GM12878 (cell line): ENCODE measurements around the gene SP8. TPM values are rescaled to one million over a fixed set of nuclear protein-coding genes. Genes with fewer than 3 reads are reported as not detected.

Source experiments
- ATAC-seq: fragments of 200-7000 bp; cut with Tn5 transposase; 3 replicates; pipeline ENCODE4 v1.9.1; 2020; ENCODE audit warnings: mild to moderate bottlenecking, moderate library complexity
- BruUV-seq: library from RNA; stranded (reverse); fragments of 400-500 nt; replicated peaks from 2 replicates; lab custom pipeline; 2021; lab: Mats Ljungman, UMichigan
- CTCF ChIA-PET: fragments of 300-600 bp; sonication (Branson Sonifier 250); formaldehyde crosslinking; extraction: SDS; loops from one replicate; lab custom pipeline; 2021; ENCODE audit warnings: inconsistent platforms; lab: Yijun Ruan, JAX
- POLR2A ChIA-PET: fragments of 350-600 bp; formaldehyde crosslinking; extraction: SDS; loops from one replicate; lab custom pipeline; 2021; ENCODE audit warnings: inconsistent platforms; lab: Charles Lee
- RAD21 ChIA-PET: fragments of 300-600 bp; sonication (Branson Sonifier 250); formaldehyde crosslinking; loops from one replicate; lab custom pipeline; 2023; ENCODE audit warnings: antibody characterized with exemption; ENCODE audit not compliant: unreplicated experiment; lab: Charles Lee
- SMC1A ChIA-PET: fragments of 300-600 bp; sonication (Branson Sonifier 250); formaldehyde crosslinking; loops from one replicate; lab custom pipeline; 2023; ENCODE audit not compliant: unreplicated experiment, uncharacterized antibody; lab: Charles Lee
- DNase-seq: peaks from one replicate; pipeline ENCODE4 v3.0.0-alpha.2; 2011; ENCODE audit warnings: low read depth, low spot score
- FAIRE-seq: peaks from 3 replicates; lab custom pipeline; 2011; peaks lifted over from hg19 to GRCh38; lab: Jason Lieb, UNC
- H2AFZ ChIP-seq: 2 replicates; pipeline ENCODE4 v1.6.0; 2011; ENCODE audit warnings: low read depth, low read length, control low read depth; ENCODE audit not compliant: control insufficient read depth
- H3K27ac ChIP-seq: 2 replicates; pipeline ENCODE4 v1.5.1; 2011; ENCODE audit warnings: control low read depth; ENCODE audit not compliant: control insufficient read depth, insufficient read depth
- H3K27me3 ChIP-seq, 2 experiments: replicated peaks in 1 of 2; 2 replicates each; pipeline versions ENCODE4 v1.6.0 to v1.6.1; 2011; ENCODE audit warnings: low read length in 1 of 2; ENCODE audit not compliant: control insufficient read depth in 2 of 2, insufficient read depth in 2 of 2
- H3K36me3 ChIP-seq, 2 experiments: 2 replicates each; pipeline ENCODE4 v1.5.1; 2011; ENCODE audit warnings: low read length in 1 of 2; ENCODE audit not compliant: control insufficient read depth in 2 of 2, insufficient read depth in 2 of 2
- H3K4me1 ChIP-seq: 2 replicates; pipeline ENCODE4 v1.6.1; 2011; ENCODE audit warnings: mild to moderate bottlenecking, low read length, moderate library complexity, mixed read lengths; ENCODE audit not compliant: control insufficient read depth, insufficient read depth
- H3K4me2 ChIP-seq: 2 replicates; pipeline ENCODE4 v1.6.0; 2011; ENCODE audit warnings: control low read depth; ENCODE audit not compliant: control insufficient read depth, insufficient read depth
- H3K4me3 ChIP-seq: fragments of 200-600 bp; sonication (generic); 2 replicates; pipeline ENCODE4 v1.5.1; 2016
- H3K79me2 ChIP-seq: 2 replicates; pipeline ENCODE4 v1.6.0; 2011; ENCODE audit warnings: low read length; ENCODE audit not compliant: control insufficient read depth, insufficient read depth
- H3K9ac ChIP-seq: 2 replicates; pipeline ENCODE4 v1.8.0; 2011; ENCODE audit warnings: low read length, control low read depth, mixed read lengths; ENCODE audit not compliant: control insufficient read depth, insufficient read depth
- H3K9me3 ChIP-seq: replicated peaks from 3 replicates; pipeline ENCODE4 v1.5.1; 2011; ENCODE audit warnings: mild to moderate bottlenecking, low read length; ENCODE audit not compliant: control insufficient read depth, insufficient read depth
- H4K20me1 ChIP-seq: 2 replicates; pipeline ENCODE4 v1.6.0; 2011; ENCODE audit not compliant: control insufficient read depth, insufficient read depth
- BCL11A ChIP-seq: IDR thresholded peaks from 2 replicates; pipeline ENCODE4 v1.6.1; 2011; ENCODE audit warnings: low read depth, low read length
- CHD2 ChIP-seq: IDR thresholded peaks from 2 replicates; pipeline ENCODE4 v1.6.1; 2011; ENCODE audit warnings: low read depth, low read length, improper control_type of control experiment, borderline replicate concordance
- KAT2A ChIP-seq: conservative IDR thresholded peaks from 2 replicates; pipeline ENCODE4 v1.6.1; 2011; ENCODE audit warnings: low read depth, low read length; ENCODE audit not compliant: control insufficient read depth
- MYC ChIP-seq: IDR thresholded peaks from 2 replicates; pipeline ENCODE4 v1.6.1; 2011; ENCODE audit warnings: mild to moderate bottlenecking, low read length, moderate library complexity, inconsistent platforms; ENCODE audit not compliant: insufficient read depth, insufficient replicate concordance, insufficient read length, severe bottlenecking
- RAD51 ChIP-seq: fragments of 450-650 bp; IDR thresholded peaks from 2 replicates; pipeline ENCODE4 v1.6.1; 2016; ENCODE audit warnings: moderate library complexity, mild to moderate bottlenecking, inconsistent platforms
- SIX5 ChIP-seq: IDR thresholded peaks from 2 replicates; pipeline ENCODE4 v1.6.1; 2011; ENCODE audit warnings: mild to moderate bottlenecking, low read depth, low read length, moderate library complexity; ENCODE audit not compliant: severe bottlenecking
- SMAD5 ChIP-seq: IDR thresholded peaks from 2 replicates; pipeline ENCODE4 v1.6.1; 2016; ENCODE audit warnings: antibody characterized with exemption, low read depth
- TARDBP ChIP-seq: IDR thresholded peaks from 2 replicates; pipeline ENCODE4 v1.6.1; 2016; ENCODE audit warnings: borderline replicate concordance
- YY1 ChIP-seq: IDR thresholded peaks from 2 replicates; pipeline ENCODE4 v1.6.1; 2011; ENCODE audit warnings: low read depth, mild to moderate bottlenecking, low read length
- WGBS: methylation state at CpG from one replicate; pipeline ENCODE4 v1.1.6; 2016; ENCODE audit warnings: low lambda C conversion rate; ENCODE audit not compliant: insufficient replicate concordance, insufficient coverage; ENCODE audit errors: missing lambda C conversion rate; 5-methylcytosine and 5-hydroxymethylcytosine counted together
- in situ Hi-C: fragments of 300-500 bp; cut with MboI; formaldehyde crosslinking; loops from 9 replicates; pipeline ENCODE4 v1.14.3; 2018; ENCODE audit warnings: mixed read lengths
- intact Hi-C: fragments of 100-400 bp; cut with micrococcal nuclease; formaldehyde crosslinking; loops from one replicate; pipeline ENCODE4 v1.14.2; 2022; ENCODE audit not compliant: unreplicated experiment
- polyA plus RNA-seq, 11 experiments: library from polyadenylated mRNA; depleted of rRNA in 4 of 11; unstranded in 6 of 11; stranded (reverse) in 5 of 11; fragments of >200 nt; fragmentation: Nextera tagmentation in 4 of 11; fragmentation: Illumina TruSeq in 1 of 11; extraction: Ambion mirVana in 4 of 11; extraction: Trizol in 1 of 11; gene quantifications; 1 replicate in 1 of 11; 2 replicates in 10 of 11; pipeline versions ENCODE4 v1.2.1 to v1.2.3, GENCODE V29; 2011 to 2016; ENCODE audit warnings: inconsistent platforms in 2 of 11, missing spikeins in 2 of 11, low read depth in 1 of 11
- total RNA-seq, 4 experiments: library from RNA; depleted of rRNA in 3 of 4; stranded (reverse); fragments of >200 nt in 3 of 4; fragmentation: Illumina TruSeq in 1 of 4; extraction: Trizol in 1 of 4; gene quantifications; 2 replicates each; pipeline versions ENCODE4 v1.2.1 to v1.2.3, GENCODE V29; 2013 to 2021
- TF ChIP-seq, protein P1 (sequence below): fragments of 450-650 bp; IDR thresholded peaks from 2 replicates; pipeline ENCODE4 v1.6.1; 2017; ENCODE audit warnings: low read depth, mild to moderate bottlenecking, moderate library complexity
- TF ChIP-seq, protein P2 (sequence below): IDR thresholded peaks from 2 replicates; pipeline ENCODE4 v1.6.1; 2011; ENCODE audit warnings: borderline replicate concordance, low read depth, mild to moderate bottlenecking, moderate library complexity, mixed read lengths, low read length; ENCODE audit not compliant: insufficient read depth; ENCODE audit errors: extremely low read length
- TF ChIP-seq, protein P3 (sequence below): fragments of 450-650 bp; formaldehyde crosslinking; IDR thresholded peaks from 2 replicates; pipeline ENCODE4 v1.4.0; 2020; ENCODE audit warnings: mild to moderate bottlenecking, moderate library complexity
- TF ChIP-seq, protein P4 (sequence below): fragments of 450-650 bp; IDR thresholded peaks from 2 replicates; pipeline ENCODE4 v1.6.1; 2016; ENCODE audit warnings: mild to moderate bottlenecking, moderate library complexity, borderline replicate concordance

Gene SP8
- total and polyA plus RNA-seq, 10 of the 15 experiments (the other 5 are each of a cell fraction or from before 2014, with no cell fraction given) = not detected

DNA sequence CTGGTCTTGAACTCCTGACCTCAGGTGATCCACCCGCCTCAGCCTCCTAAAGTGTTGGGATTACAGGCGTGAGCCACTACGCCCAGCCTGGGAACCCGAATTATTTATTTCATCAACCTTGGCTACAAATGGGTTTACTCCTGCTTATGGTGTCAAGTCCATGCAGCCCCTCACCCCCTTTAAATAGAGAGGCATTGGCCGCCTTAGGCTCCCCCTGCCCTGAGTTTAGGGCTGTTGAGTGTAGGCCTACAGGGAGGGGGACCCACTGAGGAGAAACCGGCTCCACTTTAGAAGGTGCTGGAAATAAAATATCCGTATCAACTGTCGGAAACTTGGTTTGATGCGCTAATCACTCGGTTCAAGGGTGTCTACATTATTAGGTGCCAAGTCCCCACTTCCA lies 8.7 kb upstream of the SP8 start:
- ChIA-PET CTCF (no interaction called here), POLR2A (no interaction called here), RAD21 (no interaction called here), SMC1A (no interaction called here)
- H3K9me3 ChIP-seq = no peaks in the 10 kb centered on the region; the same call in 1 of the 3 replicates
- no peak for FAIRE-seq
- H3K79me2 ChIP-seq = no peaks in the 10 kb centered on the region
- no peak for DNase-seq
- intact Hi-C loops = no loop called here
- no peaks in the 10 kb centered on the region for H3K36me3 ChIP-seq
- no peak overlapping the region for H3K4me2 ChIP-seq
- 39% methylated on average over 10 of the region's 10 CpGs for WGBS
- peaks cover 3% of the 10 kb centered on the region for H3K4me1 ChIP-seq
- H4K20me1 ChIP-seq = no peaks in the 10 kb centered on the region
- ATAC-seq = no peak
- H3K9ac ChIP-seq = no peak overlapping the region
- BruUV-seq = no TSS peak
- peaks cover 5 to 36% of the 10 kb centered on the region in 2 experiments for H3K27me3 ChIP-seq
- in situ Hi-C loops = no loop called here
- H2AFZ ChIP-seq = no peak overlapping the region
- H3K4me3 ChIP-seq = no peak overlapping the region
- no peak overlapping the region for H3K27ac ChIP-seq
- TF ChIP-seq, protein P1, sequence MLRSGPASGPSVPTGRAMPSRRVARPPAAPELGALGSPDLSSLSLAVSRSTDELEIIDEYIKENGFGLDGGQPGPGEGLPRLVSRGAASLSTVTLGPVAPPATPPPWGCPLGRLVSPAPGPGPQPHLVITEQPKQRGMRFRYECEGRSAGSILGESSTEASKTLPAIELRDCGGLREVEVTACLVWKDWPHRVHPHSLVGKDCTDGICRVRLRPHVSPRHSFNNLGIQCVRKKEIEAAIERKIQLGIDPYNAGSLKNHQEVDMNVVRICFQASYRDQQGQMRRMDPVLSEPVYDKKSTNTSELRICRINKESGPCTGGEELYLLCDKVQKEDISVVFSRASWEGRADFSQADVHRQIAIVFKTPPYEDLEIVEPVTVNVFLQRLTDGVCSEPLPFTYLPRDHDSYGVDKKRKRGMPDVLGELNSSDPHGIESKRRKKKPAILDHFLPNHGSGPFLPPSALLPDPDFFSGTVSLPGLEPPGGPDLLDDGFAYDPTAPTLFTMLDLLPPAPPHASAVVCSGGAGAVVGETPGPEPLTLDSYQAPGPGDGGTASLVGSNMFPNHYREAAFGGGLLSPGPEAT = no peak
- TF ChIP-seq, protein P2, sequence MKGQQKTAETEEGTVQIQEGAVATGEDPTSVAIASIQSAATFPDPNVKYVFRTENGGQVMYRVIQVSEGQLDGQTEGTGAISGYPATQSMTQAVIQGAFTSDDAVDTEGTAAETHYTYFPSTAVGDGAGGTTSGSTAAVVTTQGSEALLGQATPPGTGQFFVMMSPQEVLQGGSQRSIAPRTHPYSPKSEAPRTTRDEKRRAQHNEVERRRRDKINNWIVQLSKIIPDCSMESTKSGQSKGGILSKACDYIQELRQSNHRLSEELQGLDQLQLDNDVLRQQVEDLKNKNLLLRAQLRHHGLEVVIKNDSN = no peak
- no peak for TF ChIP-seq RAD51
- TF ChIP-seq CHD2 = no peak
- TF ChIP-seq SMAD5 = no peak
- no peak for TF ChIP-seq MYC
- no peak for TF ChIP-seq SIX5
- TF ChIP-seq TARDBP = no peak
- TF ChIP-seq, protein P3, sequence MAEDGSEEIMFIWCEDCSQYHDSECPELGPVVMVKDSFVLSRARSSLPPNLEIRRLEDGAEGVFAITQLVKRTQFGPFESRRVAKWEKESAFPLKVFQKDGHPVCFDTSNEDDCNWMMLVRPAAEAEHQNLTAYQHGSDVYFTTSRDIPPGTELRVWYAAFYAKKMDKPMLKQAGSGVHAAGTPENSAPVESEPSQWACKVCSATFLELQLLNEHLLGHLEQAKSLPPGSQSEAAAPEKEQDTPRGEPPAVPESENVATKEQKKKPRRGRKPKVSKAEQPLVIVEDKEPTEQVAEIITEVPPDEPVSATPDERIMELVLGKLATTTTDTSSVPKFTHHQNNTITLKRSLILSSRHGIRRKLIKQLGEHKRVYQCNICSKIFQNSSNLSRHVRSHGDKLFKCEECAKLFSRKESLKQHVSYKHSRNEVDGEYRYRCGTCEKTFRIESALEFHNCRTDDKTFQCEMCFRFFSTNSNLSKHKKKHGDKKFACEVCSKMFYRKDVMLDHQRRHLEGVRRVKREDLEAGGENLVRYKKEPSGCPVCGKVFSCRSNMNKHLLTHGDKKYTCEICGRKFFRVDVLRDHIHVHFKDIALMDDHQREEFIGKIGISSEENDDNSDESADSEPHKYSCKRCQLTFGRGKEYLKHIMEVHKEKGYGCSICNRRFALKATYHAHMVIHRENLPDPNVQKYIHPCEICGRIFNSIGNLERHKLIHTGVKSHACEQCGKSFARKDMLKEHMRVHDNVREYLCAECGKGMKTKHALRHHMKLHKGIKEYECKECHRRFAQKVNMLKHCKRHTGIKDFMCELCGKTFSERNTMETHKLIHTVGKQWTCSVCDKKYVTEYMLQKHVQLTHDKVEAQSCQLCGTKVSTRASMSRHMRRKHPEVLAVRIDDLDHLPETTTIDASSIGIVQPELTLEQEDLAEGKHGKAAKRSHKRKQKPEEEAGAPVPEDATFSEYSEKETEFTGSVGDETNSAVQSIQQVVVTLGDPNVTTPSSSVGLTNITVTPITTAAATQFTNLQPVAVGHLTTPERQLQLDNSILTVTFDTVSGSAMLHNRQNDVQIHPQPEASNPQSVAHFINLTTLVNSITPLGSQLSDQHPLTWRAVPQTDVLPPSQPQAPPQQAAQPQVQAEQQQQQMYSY (CRISPR knock-in tag) = no peak
- TF ChIP-seq BCL11A = no peak
- TF ChIP-seq KAT2A = no peak
- TF ChIP-seq, protein P4, sequence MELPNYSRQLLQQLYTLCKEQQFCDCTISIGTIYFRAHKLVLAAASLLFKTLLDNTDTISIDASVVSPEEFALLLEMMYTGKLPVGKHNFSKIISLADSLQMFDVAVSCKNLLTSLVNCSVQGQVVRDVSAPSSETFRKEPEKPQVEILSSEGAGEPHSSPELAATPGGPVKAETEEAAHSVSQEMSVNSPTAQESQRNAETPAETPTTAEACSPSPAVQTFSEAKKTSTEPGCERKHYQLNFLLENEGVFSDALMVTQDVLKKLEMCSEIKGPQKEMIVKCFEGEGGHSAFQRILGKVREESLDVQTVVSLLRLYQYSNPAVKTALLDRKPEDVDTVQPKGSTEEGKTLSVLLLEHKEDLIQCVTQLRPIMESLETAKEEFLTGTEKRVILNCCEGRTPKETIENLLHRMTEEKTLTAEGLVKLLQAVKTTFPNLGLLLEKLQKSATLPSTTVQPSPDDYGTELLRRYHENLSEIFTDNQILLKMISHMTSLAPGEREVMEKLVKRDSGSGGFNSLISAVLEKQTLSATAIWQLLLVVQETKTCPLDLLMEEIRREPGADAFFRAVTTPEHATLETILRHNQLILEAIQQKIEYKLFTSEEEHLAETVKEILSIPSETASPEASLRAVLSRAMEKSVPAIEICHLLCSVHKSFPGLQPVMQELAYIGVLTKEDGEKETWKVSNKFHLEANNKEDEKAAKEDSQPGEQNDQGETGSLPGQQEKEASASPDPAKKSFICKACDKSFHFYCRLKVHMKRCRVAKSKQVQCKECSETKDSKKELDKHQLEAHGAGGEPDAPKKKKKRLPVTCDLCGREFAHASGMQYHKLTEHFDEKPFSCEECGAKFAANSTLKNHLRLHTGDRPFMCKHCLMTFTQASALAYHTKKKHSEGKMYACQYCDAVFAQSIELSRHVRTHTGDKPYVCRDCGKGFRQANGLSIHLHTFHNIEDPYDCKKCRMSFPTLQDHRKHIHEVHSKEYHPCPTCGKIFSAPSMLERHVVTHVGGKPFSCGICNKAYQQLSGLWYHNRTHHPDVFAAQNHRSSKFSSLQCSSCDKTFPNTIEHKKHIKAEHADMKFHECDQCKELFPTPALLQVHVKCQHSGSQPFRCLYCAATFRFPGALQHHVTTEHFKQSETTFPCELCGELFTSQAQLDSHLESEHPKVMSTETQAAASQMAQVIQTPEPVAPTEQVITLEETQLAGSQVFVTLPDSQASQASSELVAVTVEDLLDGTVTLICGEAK = no peak
- no peak for TF ChIP-seq YY1
